ENCODE data around the gene PMP22.

DNA sequence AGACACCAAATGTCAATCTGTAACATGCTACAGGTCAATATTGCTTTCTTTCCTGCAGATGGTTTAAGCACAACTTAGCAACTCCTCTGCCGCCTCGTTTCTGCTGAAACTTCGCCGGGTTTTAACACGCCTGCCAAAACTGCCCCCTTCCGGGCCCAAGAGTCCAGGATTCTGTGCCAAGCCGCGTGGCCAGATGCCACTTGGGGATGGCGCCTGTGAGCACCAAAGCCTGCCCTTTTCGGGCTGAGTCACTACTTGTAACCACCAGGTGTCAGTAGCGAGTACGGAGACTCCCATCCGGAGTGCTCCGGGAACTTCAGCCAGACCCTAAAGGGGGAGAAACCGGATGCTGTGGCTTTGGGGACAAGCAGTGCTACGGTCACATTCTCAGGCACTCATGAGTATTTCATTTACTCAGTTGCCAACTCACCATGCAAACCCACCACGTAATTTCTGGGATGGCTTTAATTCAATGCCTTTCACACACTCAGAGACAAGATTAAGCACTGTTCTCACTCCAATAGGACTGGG, 7.8 kb downstream of the PMP22 start:
- TF ChIP-seq, protein P1, sequence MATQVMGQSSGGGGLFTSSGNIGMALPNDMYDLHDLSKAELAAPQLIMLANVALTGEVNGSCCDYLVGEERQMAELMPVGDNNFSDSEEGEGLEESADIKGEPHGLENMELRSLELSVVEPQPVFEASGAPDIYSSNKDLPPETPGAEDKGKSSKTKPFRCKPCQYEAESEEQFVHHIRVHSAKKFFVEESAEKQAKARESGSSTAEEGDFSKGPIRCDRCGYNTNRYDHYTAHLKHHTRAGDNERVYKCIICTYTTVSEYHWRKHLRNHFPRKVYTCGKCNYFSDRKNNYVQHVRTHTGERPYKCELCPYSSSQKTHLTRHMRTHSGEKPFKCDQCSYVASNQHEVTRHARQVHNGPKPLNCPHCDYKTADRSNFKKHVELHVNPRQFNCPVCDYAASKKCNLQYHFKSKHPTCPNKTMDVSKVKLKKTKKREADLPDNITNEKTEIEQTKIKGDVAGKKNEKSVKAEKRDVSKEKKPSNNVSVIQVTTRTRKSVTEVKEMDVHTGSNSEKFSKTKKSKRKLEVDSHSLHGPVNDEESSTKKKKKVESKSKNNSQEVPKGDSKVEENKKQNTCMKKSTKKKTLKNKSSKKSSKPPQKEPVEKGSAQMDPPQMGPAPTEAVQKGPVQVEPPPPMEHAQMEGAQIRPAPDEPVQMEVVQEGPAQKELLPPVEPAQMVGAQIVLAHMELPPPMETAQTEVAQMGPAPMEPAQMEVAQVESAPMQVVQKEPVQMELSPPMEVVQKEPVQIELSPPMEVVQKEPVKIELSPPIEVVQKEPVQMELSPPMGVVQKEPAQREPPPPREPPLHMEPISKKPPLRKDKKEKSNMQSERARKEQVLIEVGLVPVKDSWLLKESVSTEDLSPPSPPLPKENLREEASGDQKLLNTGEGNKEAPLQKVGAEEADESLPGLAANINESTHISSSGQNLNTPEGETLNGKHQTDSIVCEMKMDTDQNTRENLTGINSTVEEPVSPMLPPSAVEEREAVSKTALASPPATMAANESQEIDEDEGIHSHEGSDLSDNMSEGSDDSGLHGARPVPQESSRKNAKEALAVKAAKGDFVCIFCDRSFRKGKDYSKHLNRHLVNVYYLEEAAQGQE (IDR thresholded peaks at IDR 0.05; ENCODE audit: insufficient read depth in 1 of 2, low read depth in 2 of 2, low read length in 2 of 2): 0 out of 4 replicates have a peak, but pooled peaks of 1 of the 2 experiments have one; percentile 5
- no peak for TF ChIP-seq SIN3A (IDR thresholded peaks at IDR 0.05; ENCODE audit: borderline replicate concordance, insufficient read depth, low read length)
- no peak for TF ChIP-seq POLR2AphosphoS5 (IDR thresholded peaks at IDR 0.05; ENCODE audit: low read depth, low read length)
- TF ChIP-seq FOXP2 (optimal IDR thresholded peaks at IDR 0.05; ENCODE audit: borderline replicate concordance, extremely low read depth, extremely low read length, insufficient read depth): no peak

All from PFSK-1 (cell line).